ENCODE data around the gene SNX20. TPM values are rescaled to one million over a fixed set of nuclear protein-coding genes. Genes with fewer than 3 reads are reported as not detected.

SNX20 gene
- total and polyA plus RNA-seq, 10 of the 15 experiments (the other 5 are each of a cell fraction or from before 2014, with no cell fraction given), result 4.6 to 30.8 (median 21.9) TPM

DNA sequence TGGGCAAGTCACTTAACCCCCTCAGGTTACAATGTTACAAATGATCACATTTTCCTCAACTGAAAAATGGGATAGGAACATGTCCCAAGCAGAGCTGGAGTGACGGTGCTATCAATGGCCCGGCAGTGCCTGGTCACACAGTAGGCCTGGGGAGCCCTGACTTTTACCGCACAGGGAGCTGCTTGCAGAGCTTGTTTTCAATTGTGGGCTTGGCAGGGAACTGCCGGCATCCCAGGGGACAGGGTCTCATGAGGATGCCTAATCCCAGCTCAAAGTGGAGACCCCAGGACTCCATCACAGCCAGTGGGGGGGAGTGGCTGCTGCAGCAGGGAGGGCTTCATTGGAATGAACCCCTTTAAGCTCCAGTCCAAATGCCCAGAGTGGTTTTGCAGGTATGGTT, 11.4 kb downstream of the SNX20 start:
- no TSS peak for BruUV-seq (replicated peaks)
- no peak overlapping the region for H2AFZ ChIP-seq (ENCODE audit: control insufficient read depth, low read depth, low read length)
- intact Hi-C loops (cut with micrococcal nuclease; ENCODE audit: unreplicated experiment), result loop anchor here (5.0 kb wide), 2 partner anchors 122 to 457 kb away; partner anchors contain the start of gene NKD1
- FAIRE-seq (no peak), DNase-seq (ENCODE audit: low read depth, low spot score) (no peak), ATAC-seq (no peak)
- in situ Hi-C loops (cut with MboI), result no loop called here
- H3K9ac ChIP-seq (ENCODE audit: control insufficient read depth, insufficient read depth, low read length), result no peak overlapping the region
- H3K27ac ChIP-seq (ENCODE audit: control insufficient read depth, insufficient read depth), result no peak overlapping the region
- H4K20me1 ChIP-seq (ENCODE audit: control insufficient read depth, insufficient read depth), result no peaks in the 10 kb centered on the region
- peaks cover 19% of the 10 kb centered on the region for H3K4me1 ChIP-seq (ENCODE audit: control insufficient read depth, insufficient read depth, low read length)
- RAD21 ChIA-PET (ENCODE audit: unreplicated experiment), result interaction anchor here (5.9 to 29.0 kb wide), 3 partner anchors 10 to 136 kb away, joined by 78 to 578 read pairs (median 78); partner anchors contain the start of genes CYLD and SNX20
- peaks cover 22% of the 10 kb centered on the region for H3K9me3 ChIP-seq (replicated peaks; ENCODE audit: control insufficient read depth, insufficient read depth, low read length)
- WGBS (ENCODE audit: insufficient coverage, insufficient replicate concordance, low lambda C conversion rate, missing lambda C conversion rate), result 98% methylated on average over 4 of the region's 4 CpGs
- peaks cover 10 to 11% of the 10 kb centered on the region in 2 experiments for H3K36me3 ChIP-seq (ENCODE audit: control insufficient read depth in 2 of 2, insufficient read depth in 2 of 2, low read length in 1 of 2)
- H3K4me2 ChIP-seq (ENCODE audit: control insufficient read depth, insufficient read depth), result no peak overlapping the region
- CTCF ChIA-PET, result interaction anchor here (0.8 to 20.9 kb wide), 12 partner anchors 11 to 456 kb away, joined by 3 to 636 read pairs (median 20); partner anchors contain the start of genes CYLD and SNX20
- SMC1A ChIA-PET (ENCODE audit: uncharacterized antibody, unreplicated experiment), result interaction anchor here (0.6 to 24.8 kb wide), 7 partner anchors 11 to 458 kb away, joined by 3 to 600 read pairs (median 6); partner anchors contain the start of genes CYLD and SNX20
- POLR2A ChIA-PET, result interaction anchor here (1.1 to 1.4 kb wide), 2 partner anchors 77 to 82 kb away, joined by 3 to 4 read pairs; no protein-coding TSS in a partner anchor
- no peak overlapping the region for H3K4me3 ChIP-seq
- TF ChIP-seq PAX5 (IDR thresholded peaks at IDR 0.05; ENCODE audit: borderline replicate concordance, low read depth, low read length) (no peak), EP300 (IDR thresholded peaks at IDR 0.05; ENCODE audit: borderline replicate concordance in 1 of 2, control insufficient read depth in 1 of 2, low read depth in 2 of 2, low read length in 2 of 2) (no peak), TBL1XR1 (IDR thresholded peaks at IDR 0.05; ENCODE audit: low read depth, low read length) (no peak), RUNX3 (IDR thresholded peaks at IDR 0.05; ENCODE audit: low read length) (no peak), TCF12 (IDR thresholded peaks at IDR 0.05; ENCODE audit: low read depth, low read length) (no peak), ZNF207 (IDR thresholded peaks at IDR 0.05; ENCODE audit: borderline replicate concordance) (no peak), NFIC (IDR thresholded peaks at IDR 0.05; ENCODE audit: low read depth, low read length) (no peak), RBBP5 (conservative IDR thresholded peaks at IDR 0.05) (no peak), ZZZ3 (IDR thresholded peaks at IDR 0.05; ENCODE audit: control insufficient read depth, insufficient read length, low read depth) (no peak), NR2C2 (IDR thresholded peaks at IDR 0.05; ENCODE audit: borderline replicate concordance, control insufficient read depth, insufficient read length, low read depth) (no peak), ASH2L (IDR thresholded peaks at IDR 0.05; ENCODE audit: borderline replicate concordance, low read depth) (no peak)
- H3K27me3 ChIP-seq (replicated peaks in 1 of 2; ENCODE audit: control insufficient read depth in 2 of 2, insufficient read depth in 2 of 2, low read length in 1 of 2), result no peaks in the 10 kb centered on the region
- H3K79me2 ChIP-seq (ENCODE audit: control insufficient read depth, insufficient read depth, low read length), result no peaks in the 10 kb centered on the region

Data from GM12878 (cell line).